Left ventricle myocardium inferior (tissue), 1 donor: ENCODE data around the gene TRIML1. TPM values are rescaled to one million over a fixed set of nuclear protein-coding genes. Genes with fewer than 3 reads are reported as not detected.
A peak's percentile ranks its signal among the peaks of the same experiment; 100 is the strongest.

Source experiments
- DNase-seq: peaks from one replicate; pipeline ENCODE4 v3.0.0-alpha.2; 2020
- H3K27ac ChIP-seq: fragments of 200-600 bp; replicated peaks from 2 replicates; pipeline ENCODE4 v1.8.0; 2021
- H3K27me3 ChIP-seq: fragments of 200-600 bp; 2 replicates; pipeline ENCODE4 v1.8.0; 2021; ENCODE audit warnings: low read depth
- H3K36me3 ChIP-seq: fragments of 200-600 bp; 2 replicates; pipeline ENCODE4 v1.8.0; 2021
- H3K4me1 ChIP-seq: fragments of 200-600 bp; 2 replicates; pipeline ENCODE4 v1.8.0; 2021
- H3K4me3 ChIP-seq: fragments of 200-600 bp; 2 replicates; pipeline ENCODE4 v1.8.0; 2021; ENCODE audit warnings: mild to moderate bottlenecking, moderate library complexity
- H3K9me3 ChIP-seq: fragments of 200-600 bp; replicated peaks from 2 replicates; pipeline ENCODE4 v1.8.0; 2021
- CTCF ChIP-seq: fragments of 200-600 bp; IDR thresholded peaks from 2 replicates; pipeline ENCODE4 v1.8.0; 2021; ENCODE audit warnings: antibody characterized with exemption, mild to moderate bottlenecking, borderline replicate concordance
- intact Hi-C: fragments of 100-400 bp; cut with micrococcal nuclease; formaldehyde crosslinking; loops from one replicate; pipeline ENCODE4 v1.11.0; 2022
- long read RNA-seq: library from polyadenylated mRNA; unstranded; transcript quantifications from one replicate; pipeline ENCODE4 v2.0.0, GENCODE V29; 2021
- total RNA-seq: library from RNA; stranded (reverse); fragmentation: NEBNext Ultra II Directional; extraction: Animal tissue kit (Norgen Biotek cat#: 25700); gene quantifications from one replicate; pipeline ENCODE4 v1.2.1, GENCODE V29; 2021
- donor health status: DM: no; HTN: yes; CAD: no; lungs with severe emphysema.

The TRIML1 gene
- not detected for total RNA-seq
- long read RNA-seq, result 0 reads

- intact Hi-C loops, result no loop called here
- no peak within 1 kb of the TSS for H3K4me3 ChIP-seq
- TF ChIP-seq CTCF, result no peak
- H3K9me3 ChIP-seq, result no peaks in the 10 kb centered on the region
- H3K36me3 ChIP-seq, result no peaks in the 10 kb centered on the region
- H3K4me1 ChIP-seq, result no peaks in the 10 kb centered on the region
- peaks cover 8% of the 10 kb centered on the region for H3K27me3 ChIP-seq
- no peak for DNase-seq
- peak within 1 kb of the TSS; percentile 18 for H3K27ac ChIP-seq
Measured at GRCh38 chr4:188139141-188139540, at the start of gene TRIML1. Gene TRIML1 (plus strand): TSS chr4:188139441. CDS start chr4:188139559, 118 bp downstream.

GRCh38 chr4:188092824-188093223, 46.4 kb upstream of the TRIML1 start:
- DNase-seq, result no peak
- intact Hi-C loops, result no loop called here
- Histone ChIP-seq H3K4me3 (no peak overlapping the region), H3K27ac (no peak overlapping the region), H3K36me3 (no peaks in the 10 kb centered on the region), H3K27me3 (no peaks in the 10 kb centered on the region), H3K4me1 (no peaks in the 10 kb centered on the region), H3K9me3 (no peaks in the 10 kb centered on the region)
- no peak for TF ChIP-seq CTCF

GRCh38 chr4:188106454-188106853, 32.8 kb upstream of the TRIML1 start:
- TF ChIP-seq CTCF, result no peak

GRCh38 chr4:188107931-188108843, 31.1 kb upstream of the TRIML1 start:
- intact Hi-C loops, result no loop called here
- DNase-seq, result no peak

More at GRCh38 chr4:188106454-188106853, 32.8 kb upstream of the TRIML1 start:
- H3K4me1 ChIP-seq, result no peaks in the 10 kb centered on the region
- H3K27me3 ChIP-seq, result peaks cover 11% of the 10 kb centered on the region
- DNase-seq, result no peak
- H3K36me3 ChIP-seq, result no peaks in the 10 kb centered on the region
- H3K9me3 ChIP-seq, result no peaks in the 10 kb centered on the region
- intact Hi-C loops, result no loop called here
- H3K4me3 ChIP-seq, result no peak overlapping the region
- no peak overlapping the region for H3K27ac ChIP-seq

GRCh38 chr4:188109157-188109755, 30.0 kb upstream of the TRIML1 start, which contains the start of gene TRIML2:
Gene TRIML2 (minus strand): TSS chr4:188109603. CDS start chr4:188105368, 4,235 bp downstream.
- no peak for DNase-seq
- no peaks in the 10 kb centered on the region for H3K36me3 ChIP-seq
- H3K9me3 ChIP-seq, result no peaks in the 10 kb centered on the region
- H3K4me1 ChIP-seq, result no peaks in the 10 kb centered on the region
- H3K27me3 ChIP-seq, result peaks cover 16% of the 10 kb centered on the region
- no peak within 1 kb of the TSS for H3K4me3 ChIP-seq
- no peak within 1 kb of the TSS for H3K27ac ChIP-seq
- no peak for TF ChIP-seq CTCF
- intact Hi-C loops, result no loop called here

More at GRCh38 chr4:188107931-188108843, 31.1 kb upstream of the TRIML1 start:
- no peaks in the 10 kb centered on the region for H3K36me3 ChIP-seq
- no peak for TF ChIP-seq CTCF
- no peaks in the 10 kb centered on the region for H3K4me1 ChIP-seq
- no peaks in the 10 kb centered on the region for H3K9me3 ChIP-seq
- peaks cover 16% of the 10 kb centered on the region for H3K27me3 ChIP-seq
- H3K4me3 ChIP-seq, result no peak overlapping the region
- H3K27ac ChIP-seq, result no peak overlapping the region
